HUES6 (cell line): ENCODE data around the gene MCUB.
"Not testable (repeated sequence)": the region's sequence is repeated elsewhere in the genome, so short reads cannot be mapped to it uniquely, and the experiment has no call there.

ENCODE experiments used
- H3K27ac ChIP-seq: 2 replicates; pipeline ENCODE4 v1.7.0; 2013; ENCODE audit warnings: low read depth, mild to moderate bottlenecking, low read length, inconsistent platforms
- H3K27me3 ChIP-seq: 2 replicates; pipeline ENCODE4 v1.6.1; 2013; ENCODE audit warnings: low read length; ENCODE audit not compliant: control insufficient read depth, insufficient read depth
- H3K36me3 ChIP-seq: 2 replicates; pipeline ENCODE4 v1.6.1; 2013; ENCODE audit warnings: low read length; ENCODE audit not compliant: control insufficient read depth, insufficient read depth
- H3K4me1 ChIP-seq: 2 replicates; pipeline ENCODE4 v1.6.1; 2013; ENCODE audit warnings: low read length; ENCODE audit not compliant: control insufficient read depth, insufficient read depth
- H3K4me3 ChIP-seq: 2 replicates; pipeline ENCODE4 v1.5.1; 2013; ENCODE audit warnings: low read depth, low read length
- H3K9ac ChIP-seq: one replicate; pipeline ENCODE4 v1.6.1; 2013; ENCODE audit warnings: mild to moderate bottlenecking, low read length
- H3K9me3 ChIP-seq: 2 replicates; pipeline ENCODE4 v1.6.1; 2013; ENCODE audit warnings: low read depth, low read length; ENCODE audit not compliant: control insufficient read depth, insufficient read depth

The MCUB gene

DNA sequence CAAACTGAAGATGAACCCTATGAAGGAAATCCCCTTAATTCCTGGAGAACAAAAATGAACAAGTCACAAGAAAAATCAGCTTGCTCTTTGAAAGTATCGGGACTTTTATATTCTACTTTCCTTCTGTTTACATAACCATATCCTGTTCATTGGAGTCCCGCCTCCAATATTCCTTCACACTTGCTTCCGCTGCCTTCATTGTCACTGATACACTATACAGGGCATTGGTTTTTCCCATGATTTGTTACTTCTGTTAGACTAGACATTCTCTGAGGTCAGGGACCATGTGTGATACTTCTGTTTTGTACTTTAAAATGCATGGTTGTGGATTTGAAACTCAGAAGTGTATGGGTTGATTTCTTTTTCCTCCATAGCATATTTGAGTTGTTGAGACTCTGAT, 18.8 kb downstream of the MCUB start:
- no peak overlapping the region for H3K27ac ChIP-seq
- no peak overlapping the region for H3K9ac ChIP-seq
- H3K9me3 ChIP-seq, result peaks cover 2% of the 10 kb centered on the region; the same call in 1 of the 2 replicates
- no peak overlapping the region for H3K4me3 ChIP-seq
- no peaks in the 10 kb centered on the region for H3K4me1 ChIP-seq
- no peaks in the 10 kb centered on the region for H3K36me3 ChIP-seq
- H3K27me3 ChIP-seq, result no peaks in the 10 kb centered on the region

DNA sequence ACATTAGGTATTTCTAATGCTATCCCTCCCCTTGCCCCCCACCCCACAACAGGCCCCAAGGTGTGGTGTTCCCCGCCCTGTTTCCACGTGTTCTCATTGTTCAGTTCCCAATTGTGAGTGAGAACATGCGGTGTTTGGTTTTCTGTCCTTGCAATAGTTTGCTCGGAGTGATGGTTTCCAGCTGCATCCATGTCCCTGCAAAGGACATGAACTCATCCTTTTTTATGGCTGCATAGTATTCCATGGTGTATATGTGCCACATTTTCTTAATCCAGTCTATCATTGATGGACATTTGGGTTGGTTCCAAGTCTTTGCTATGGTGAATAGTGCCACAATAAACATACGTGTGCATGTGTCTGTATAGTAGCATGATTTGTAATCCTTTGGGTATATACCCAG, 20.0 kb downstream of the MCUB start:
- not testable (repeated sequence) for H3K4me1 ChIP-seq, H3K27ac ChIP-seq, H3K9me3 ChIP-seq, H3K9ac ChIP-seq, H3K4me3 ChIP-seq, H3K27me3 ChIP-seq, H3K36me3 ChIP-seq

DNA sequence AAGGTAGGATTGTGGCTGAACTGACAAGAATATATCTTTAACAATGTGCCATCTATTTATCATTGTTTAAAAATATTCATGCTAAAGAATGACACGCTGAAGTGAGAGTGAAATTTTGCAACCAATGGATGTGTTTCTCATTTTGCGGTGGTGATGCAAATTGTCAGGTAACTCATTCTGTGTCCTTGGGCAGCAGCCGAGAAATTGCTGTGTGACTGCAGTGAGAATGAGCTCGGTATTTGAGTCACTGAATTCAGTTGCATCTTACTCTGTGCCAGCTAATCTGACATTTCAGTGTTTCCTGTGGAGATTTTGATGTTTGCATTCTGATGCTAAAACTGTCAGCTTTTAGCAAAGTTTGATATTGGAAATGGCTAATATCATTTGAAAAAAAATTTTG, 28.1 kb downstream of the MCUB start:
- Histone ChIP-seq H3K4me1 (no peaks in the 10 kb centered on the region), H3K36me3 (no peaks in the 10 kb centered on the region), H3K4me3 (no peak overlapping the region), H3K9ac (no peak overlapping the region), H3K27me3 (no peaks in the 10 kb centered on the region), H3K27ac (no peak overlapping the region), H3K9me3 (peaks cover 8% of the 10 kb centered on the region)

DNA sequence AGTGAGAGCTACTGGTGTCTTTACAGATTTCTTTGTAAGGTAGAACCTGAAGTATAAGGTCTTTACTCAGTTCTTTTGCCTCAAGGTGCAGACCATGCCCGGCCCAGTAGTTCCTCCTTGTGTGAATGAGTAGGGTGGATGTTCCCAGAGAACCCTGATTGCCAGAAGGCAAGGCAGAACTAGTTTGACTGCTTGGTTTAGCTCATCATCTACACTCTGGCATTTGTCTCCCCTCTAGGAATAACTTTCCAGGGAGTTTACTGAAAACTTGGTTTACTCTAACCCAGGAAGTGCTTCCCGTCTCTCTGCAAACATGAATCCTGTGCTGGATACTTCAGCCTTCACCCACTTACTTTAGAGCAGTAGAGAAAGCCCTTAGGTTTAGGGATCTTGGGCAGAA, 29.1 kb downstream of the MCUB start:
- H3K4me3 ChIP-seq, result no peak overlapping the region
- H3K9ac ChIP-seq, result no peak overlapping the region

DNA sequence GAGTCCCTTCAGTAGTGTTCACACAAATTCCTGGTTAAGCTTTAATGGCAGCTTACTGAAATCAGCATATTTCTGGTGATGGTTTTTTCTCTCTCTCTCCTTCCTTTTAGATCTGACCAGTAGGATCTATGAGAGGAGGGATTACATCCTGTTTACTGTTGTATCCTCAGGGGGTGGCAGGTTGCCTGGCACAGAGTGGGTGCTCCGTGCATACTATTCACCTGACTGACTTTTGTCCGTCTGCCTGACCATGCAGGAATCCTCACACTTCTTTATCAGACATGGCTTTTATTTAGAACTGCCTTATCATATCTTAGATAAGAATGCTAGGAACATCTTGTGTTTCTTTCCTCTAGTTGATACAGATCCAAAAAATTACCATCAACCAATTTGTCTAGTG, 29.6 kb downstream of the MCUB start:
- peaks cover 8% of the 10 kb centered on the region for H3K9me3 ChIP-seq
- H3K27ac ChIP-seq, result no peak overlapping the region
- H3K9ac ChIP-seq, result no peak overlapping the region
- H3K36me3 ChIP-seq, result no peaks in the 10 kb centered on the region
- no peak overlapping the region for H3K4me3 ChIP-seq
- no peaks in the 10 kb centered on the region for H3K4me1 ChIP-seq
- H3K27me3 ChIP-seq, result no peaks in the 10 kb centered on the region

More for the DNA sequence above, 29.1 kb downstream of the MCUB start:
- Histone ChIP-seq H3K4me1 (no peaks in the 10 kb centered on the region), H3K9me3 (peaks cover 8% of the 10 kb centered on the region), H3K27ac (no peak overlapping the region), H3K27me3 (no peaks in the 10 kb centered on the region), H3K36me3 (no peaks in the 10 kb centered on the region)

DNA sequence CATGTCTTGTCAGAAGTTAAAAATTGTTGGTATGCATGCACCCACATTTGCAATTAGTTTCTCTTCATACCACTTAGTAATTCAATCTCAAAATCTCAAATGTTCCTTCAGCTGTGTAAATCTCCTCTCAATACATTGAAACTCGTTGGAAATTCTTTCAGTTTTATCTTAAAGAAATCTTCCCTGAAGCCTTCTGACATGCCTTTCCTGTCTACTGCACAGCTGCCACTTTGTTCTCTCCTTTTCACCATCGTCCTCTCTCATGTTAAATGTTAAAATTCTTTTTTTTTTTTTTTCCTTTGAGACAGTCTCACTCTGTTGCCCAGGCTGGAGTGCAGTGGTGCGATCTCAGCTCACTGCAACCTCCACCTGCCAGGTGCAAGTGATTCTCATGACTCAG, 30.9 kb downstream of the MCUB start:
- no peaks in the 10 kb centered on the region for H3K4me1 ChIP-seq
- H3K27me3 ChIP-seq, result no peaks in the 10 kb centered on the region
- H3K9ac ChIP-seq, result no peak overlapping the region
- no peaks in the 10 kb centered on the region for H3K36me3 ChIP-seq
- no peak overlapping the region for H3K27ac ChIP-seq
- no peak overlapping the region for H3K4me3 ChIP-seq
- peaks cover 8% of the 10 kb centered on the region for H3K9me3 ChIP-seq

DNA sequence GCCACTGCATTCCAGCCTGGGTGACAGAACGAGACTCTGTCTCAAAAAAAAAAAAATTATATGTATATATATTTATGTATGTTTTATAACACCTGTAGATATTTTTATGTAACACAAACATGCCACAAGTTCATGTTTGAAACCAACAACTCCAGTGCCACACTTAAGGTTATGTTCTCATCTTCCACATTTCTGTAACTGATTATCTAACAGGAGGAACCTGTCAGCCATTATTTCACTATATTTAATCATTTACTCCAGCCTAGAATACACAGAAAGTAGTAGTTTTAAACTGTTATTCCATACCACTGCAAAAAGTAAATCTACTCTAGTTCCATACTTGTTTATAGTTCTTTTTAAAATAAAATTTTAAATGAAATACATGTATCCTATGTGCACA, 32.3 kb downstream of the MCUB start:
- H3K36me3 ChIP-seq, result no peaks in the 10 kb centered on the region
- no peak overlapping the region for H3K27ac ChIP-seq
- peaks cover under 1% of the 10 kb centered on the region; the same call in 1 of the 2 replicates for H3K9me3 ChIP-seq
- H3K9ac ChIP-seq, result no peak overlapping the region
- H3K4me1 ChIP-seq, result no peaks in the 10 kb centered on the region
- H3K4me3 ChIP-seq, result no peak overlapping the region
- no peaks in the 10 kb centered on the region for H3K27me3 ChIP-seq

DNA sequence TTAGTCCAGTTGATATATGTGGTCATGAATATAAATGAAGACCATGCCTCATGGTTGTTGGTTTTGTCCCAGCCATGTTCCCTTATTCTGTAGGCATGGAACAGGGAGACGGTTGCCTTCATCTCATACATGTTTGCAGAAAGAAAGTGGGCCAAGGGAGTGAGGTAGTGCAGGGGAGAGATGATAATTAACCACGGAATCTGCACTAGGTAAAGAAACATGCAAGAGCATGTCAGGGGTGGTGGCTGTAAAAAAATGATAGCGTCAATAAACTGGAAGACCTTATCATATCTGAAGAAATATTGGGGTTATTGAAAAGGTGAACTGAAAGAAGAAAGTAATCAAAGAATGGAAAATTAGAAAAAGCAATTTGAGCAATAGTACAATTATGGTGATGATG, 35.1 kb downstream of the MCUB start:
- H3K36me3 ChIP-seq, H3K27me3 ChIP-seq, H3K4me3 ChIP-seq, H3K27ac ChIP-seq, H3K4me1 ChIP-seq, H3K9ac ChIP-seq, H3K9me3 ChIP-seq: not testable (repeated sequence)

DNA sequence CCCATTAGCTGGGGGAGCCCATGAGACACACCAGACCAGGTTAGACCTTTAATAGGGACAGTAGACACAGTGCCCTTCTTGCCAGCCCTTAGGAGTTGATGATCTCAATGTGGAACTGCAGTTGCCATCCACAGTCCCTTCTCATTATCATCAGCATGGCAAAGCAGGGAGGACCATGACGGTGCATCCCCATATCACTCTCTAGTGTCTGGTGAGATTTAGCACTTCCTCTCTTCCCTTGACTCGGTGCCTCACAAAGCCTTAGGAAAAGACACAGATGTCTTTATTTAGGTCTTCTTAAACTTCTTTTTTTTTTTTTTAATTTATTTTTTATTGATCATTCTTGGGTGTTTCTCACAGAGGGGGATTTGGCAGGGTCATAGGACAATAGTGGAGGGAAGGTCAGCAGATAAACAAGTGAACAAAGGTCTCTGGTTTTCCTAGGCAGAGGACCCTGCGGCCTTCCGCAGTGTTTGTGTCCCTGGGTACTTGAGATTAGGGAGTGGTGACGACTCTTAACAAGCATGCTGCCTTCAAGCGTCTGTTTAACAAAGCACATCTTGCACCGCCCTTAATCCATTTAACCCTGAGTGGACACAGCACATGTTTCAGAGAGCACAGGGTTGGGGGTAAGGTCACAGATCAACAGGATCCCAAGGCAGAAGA, 36.5 kb downstream of the MCUB start:
- H3K27me3 ChIP-seq, H3K4me3 ChIP-seq, H3K4me1 ChIP-seq, H3K36me3 ChIP-seq, H3K27ac ChIP-seq, H3K9ac ChIP-seq: not testable (repeated sequence)
- H3K9me3 ChIP-seq, result peaks cover 18% of the 10 kb centered on the region; the same call in 1 of the 2 replicates

DNA sequence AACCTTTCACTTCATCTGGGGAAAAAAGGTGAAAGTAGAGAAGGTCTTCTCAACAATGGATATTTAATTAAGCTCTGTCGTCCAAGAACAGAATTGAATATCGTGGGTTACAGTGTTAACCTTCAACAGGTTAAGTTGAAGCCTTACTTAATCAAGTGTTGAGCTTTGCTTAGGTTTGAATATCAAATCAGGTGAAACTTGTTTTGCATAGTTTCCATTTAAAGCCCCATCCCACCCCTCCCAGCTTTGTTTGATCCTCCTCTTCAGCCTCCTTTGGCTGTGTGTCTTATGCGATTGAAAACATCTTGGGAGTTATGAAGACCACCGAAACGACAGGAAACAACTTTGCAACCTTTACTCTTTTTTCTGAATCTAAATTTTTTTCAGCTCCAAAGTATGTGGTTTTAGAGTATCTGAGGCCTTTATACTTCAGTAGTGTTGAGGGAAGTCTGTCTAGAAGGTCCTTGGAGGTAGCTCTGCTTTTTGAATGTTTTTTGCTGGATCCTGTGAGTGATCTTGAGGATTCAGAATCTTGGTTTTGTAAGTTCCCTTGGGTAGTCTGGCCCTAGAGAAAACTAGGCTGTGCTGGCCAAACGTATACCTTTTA, 39.1 kb downstream of the MCUB start:
- H3K27me3 ChIP-seq, result no peaks in the 10 kb centered on the region
- H3K9me3 ChIP-seq, result peaks cover 33% of the 10 kb centered on the region; the same call in 1 of the 2 replicates
- no peaks in the 10 kb centered on the region for H3K36me3 ChIP-seq
- no peaks in the 10 kb centered on the region for H3K4me1 ChIP-seq
- no peak overlapping the region for H3K9ac ChIP-seq
- H3K27ac ChIP-seq, result no peak overlapping the region
- H3K4me3 ChIP-seq, result no peak overlapping the region

DNA sequence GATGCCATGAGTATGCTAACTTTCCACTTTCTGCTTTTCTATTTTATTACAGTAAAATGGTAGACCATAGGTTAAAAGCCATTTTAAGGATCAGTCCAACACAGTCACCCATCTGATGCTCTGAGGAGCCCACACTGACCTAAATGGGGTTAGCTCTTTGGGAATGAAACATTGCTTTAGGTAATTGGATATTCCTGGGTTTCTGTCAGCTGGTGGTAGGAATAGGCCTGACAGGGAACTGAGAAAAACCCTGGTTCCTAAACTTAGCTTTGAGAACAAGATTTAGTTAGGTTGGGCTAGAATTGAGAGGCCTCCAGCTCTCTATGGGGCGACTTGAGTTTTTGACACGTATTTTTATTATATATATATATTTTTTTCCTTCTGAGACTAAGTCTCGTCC, 40.4 kb downstream of the MCUB start:
- no peaks in the 10 kb centered on the region for H3K27me3 ChIP-seq
- no peaks in the 10 kb centered on the region for H3K4me1 ChIP-seq
- no peak overlapping the region for H3K4me3 ChIP-seq
- H3K9ac ChIP-seq, result no peak overlapping the region
- peaks cover 33% of the 10 kb centered on the region; the same call in 1 of the 2 replicates for H3K9me3 ChIP-seq
- H3K27ac ChIP-seq, result no peak overlapping the region
- no peaks in the 10 kb centered on the region for H3K36me3 ChIP-seq
